GM19395 (cell line): ENCODE measurements around the gene RAP2A.
A peak's percentile ranks its signal among the peaks of the same experiment; 100 is the strongest.

Experiments used
- ATAC-seq: cut with Tn5 transposase; IDR thresholded peaks from one replicate; pipeline ENCODE4 v1.9.1; 2021; ENCODE audit warnings: mild to moderate bottlenecking, moderate library complexity; ENCODE audit not compliant: unreplicated experiment

Gene RAP2A

DNA sequence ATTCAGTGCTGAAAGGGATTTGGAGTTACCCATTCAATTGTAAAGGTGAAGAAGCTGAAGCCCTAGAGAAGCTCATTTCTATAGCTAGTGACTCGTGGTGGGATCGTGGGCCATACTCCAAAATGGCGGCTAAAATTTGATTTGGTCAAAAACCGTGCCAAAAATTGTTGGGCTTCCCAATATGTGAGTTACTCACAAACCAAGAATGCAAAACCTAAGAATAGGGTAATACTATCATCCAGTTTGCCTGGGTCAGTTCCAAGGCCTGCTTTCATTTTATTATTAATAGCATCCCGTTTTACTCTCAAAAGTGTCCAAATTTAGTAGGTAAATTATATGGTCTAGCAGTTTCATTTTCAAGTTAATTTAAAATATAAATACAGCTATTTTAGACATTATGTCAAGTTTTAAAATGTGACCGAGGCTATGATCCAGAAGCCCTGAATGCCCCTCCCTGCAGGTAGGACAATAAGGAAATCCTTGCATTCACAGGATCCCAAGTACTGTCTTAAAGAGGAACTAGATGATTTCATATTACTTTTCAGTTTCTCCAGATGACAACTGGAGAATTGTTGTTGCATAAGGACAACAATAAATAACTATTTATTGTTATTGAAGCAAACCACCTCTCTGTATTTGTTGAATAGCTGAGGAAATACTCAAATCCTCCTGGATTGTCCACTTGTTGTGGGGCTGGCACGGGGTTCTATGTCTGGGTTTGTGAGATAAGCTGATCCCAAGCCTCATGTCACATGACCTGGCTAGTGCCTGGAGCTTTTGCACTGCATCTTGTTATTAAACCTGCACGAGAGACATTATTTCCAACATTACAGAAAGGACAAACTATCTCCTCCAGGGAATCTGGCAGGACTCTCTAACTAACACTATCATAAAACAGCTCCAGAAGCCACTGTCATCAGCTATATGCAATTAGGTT, 11.6 kb upstream of the RAP2A start:
- ATAC-seq: no peak

DNA sequence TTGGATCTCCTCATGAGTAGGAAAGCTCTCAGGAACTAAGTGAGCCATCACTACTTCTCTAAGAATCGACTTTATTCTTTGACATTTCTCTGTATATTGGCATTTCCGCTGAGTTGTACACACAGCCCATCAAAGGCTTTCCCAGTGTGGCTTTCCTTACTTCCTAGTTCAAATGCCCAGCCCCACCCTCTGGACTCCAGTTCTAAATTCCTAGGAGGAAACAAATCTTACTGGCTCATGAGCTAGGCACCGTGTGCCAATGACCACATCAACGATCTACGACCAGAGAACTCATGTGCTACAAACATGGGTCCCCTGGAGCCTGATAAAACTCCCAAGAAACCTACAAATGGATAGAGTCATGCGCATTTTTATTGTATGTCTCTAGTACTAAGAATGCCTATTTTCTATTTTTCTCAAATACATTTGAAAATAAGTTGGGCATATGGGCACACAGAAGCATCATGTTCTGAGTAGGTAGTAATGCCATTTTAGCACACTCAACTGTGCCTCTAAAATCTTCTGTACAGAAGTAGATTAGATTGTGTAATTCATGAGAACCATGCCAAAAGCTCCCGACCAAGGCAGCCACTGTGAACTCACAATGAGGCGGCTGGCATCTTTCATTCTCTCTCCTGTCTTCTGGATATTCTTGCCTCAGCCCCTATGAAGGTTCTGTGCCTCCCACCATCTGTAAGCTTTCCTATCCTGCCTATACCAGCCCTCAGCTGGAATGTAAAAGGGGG, 10.5 kb upstream of the RAP2A start:
- no peak for ATAC-seq

DNA sequence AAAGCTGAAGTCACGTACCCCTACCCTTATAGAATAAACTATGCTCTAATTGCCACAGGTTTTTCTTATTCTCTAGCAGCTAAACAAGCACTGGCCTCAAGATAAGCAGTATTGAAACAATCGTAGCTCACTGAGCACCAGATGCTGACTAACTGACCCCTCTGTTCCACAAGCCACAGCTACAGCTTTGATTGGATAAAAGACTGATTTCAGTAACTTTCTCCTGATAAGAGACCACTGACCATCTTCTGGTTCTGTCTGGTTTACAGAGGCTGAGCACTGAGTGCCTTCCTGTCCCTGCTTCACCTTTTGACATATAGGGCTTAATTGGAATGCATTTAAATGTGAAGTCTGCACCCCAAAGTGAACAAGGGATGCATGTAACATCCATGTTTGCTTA, 8.4 kb upstream of the RAP2A start:
- no peak for ATAC-seq

DNA sequence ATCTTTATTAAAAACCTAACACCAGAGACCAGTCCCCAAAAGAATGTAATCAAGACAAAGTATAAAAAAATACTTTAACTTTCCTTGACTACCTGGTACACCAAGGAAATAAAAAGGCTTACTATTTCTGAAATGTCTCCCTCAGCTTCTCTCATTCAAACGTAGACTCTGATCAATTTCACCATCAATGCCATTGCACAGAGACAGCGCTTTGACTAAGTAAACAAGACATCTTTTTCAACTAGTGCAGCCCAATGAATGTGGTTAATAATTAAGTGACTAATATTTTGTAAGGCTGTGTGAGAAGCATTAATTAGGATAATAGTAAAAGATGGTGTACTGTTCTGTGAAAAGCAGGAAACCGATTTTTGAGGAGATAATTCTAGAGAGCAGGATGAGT, 7.3 kb upstream of the RAP2A start:
- ATAC-seq: no peak

GRCh38 chr13:97429681-97430081, 4.3 kb upstream of the RAP2A start:
- ATAC-seq: no peak

DNA sequence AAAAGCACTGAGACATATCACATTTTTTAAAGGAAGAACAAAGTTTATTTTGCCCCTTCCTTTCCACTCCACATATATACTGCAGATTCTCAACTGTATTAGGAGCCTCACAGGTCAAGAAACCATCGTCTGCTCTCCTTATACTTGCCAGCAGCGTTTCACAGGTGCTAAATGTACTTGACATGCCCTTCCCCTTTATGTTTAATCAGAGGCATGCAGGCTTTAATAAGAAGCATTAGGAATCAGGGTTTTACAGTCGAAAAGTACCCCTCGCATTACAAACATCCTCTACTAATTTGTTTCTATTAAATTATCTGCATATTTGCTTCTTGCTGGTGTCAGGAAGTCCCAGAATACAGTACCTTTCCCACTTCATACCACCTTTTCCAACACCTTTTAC, 3.7 kb upstream of the RAP2A start:
- no peak for ATAC-seq

DNA sequence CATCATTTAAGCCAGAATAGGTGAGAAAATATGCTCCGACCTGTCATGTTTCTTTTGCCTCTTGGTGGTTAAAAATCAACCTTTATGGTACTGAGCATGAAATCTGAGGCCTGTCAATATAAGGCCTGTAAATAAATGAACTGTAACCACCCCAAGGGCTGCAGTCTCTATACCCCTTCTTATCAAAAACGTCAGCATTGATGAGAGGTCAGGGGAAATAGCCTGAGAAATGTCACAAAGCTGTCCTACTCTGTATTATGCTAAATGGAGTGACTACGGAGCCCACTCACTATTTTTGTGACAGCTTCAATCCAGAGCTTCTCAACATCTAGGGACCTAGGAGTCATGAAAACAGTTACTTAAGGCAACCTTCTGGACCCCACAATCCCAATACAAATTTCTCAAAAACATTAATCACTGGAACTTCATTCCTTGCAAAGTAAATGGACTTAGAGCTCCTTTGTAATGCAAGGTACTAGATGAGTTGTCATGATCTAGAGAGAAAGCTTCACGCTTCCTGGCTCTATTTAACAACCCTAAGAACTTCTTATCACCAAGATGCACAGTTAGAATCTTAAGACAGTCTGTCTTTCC, 2.7 kb upstream of the RAP2A start:
- ATAC-seq: no peak

DNA sequence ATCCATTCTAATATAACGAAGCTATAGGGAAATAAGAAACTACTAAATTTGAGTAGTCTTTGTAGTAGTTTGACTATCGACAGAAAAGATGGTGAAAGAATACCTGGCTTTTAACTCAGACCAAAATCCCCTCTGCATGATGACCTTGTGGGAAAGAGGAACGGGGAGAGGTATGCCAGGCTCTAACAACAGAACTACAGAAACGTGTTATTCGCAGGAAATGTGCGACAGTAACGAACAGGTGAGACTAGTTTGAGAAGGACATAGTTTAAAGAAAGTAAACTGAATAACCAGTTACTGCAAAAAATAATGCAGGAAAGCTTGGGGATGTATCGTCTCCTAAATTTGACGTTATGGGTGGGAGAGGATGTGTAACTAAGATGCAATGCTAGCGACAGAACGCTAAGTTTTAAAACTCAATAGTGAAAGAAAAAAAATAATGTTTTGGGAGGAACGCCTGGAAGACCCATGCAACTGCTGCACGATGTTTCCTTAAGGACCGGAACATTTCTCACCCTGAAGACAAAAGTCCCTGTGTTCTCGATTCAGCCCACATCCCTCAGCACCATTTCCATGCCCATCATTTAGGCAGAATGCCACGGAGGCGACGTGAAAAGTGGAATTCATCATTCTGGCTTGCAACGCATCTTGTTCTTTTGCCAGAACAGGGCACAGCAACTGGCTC, 1.6 kb upstream of the RAP2A start:
- ATAC-seq: no peak

GRCh38 chr13:97432917-97433726, 847 bp upstream of the RAP2A start:
- peak; percentile 89 for ATAC-seq

GRCh38 chr13:97434397-97435201, 630 bp downstream of the RAP2A start:
- peak; percentile 2 for ATAC-seq

GRCh38 chr13:97435323-97435722, 1.4 kb downstream of the RAP2A start:
- no peak for ATAC-seq

- ATAC-seq: no peak
These were observed 1.8 kb downstream of the RAP2A start for GRCh38 chr13:97435794-97436193.

DNA sequence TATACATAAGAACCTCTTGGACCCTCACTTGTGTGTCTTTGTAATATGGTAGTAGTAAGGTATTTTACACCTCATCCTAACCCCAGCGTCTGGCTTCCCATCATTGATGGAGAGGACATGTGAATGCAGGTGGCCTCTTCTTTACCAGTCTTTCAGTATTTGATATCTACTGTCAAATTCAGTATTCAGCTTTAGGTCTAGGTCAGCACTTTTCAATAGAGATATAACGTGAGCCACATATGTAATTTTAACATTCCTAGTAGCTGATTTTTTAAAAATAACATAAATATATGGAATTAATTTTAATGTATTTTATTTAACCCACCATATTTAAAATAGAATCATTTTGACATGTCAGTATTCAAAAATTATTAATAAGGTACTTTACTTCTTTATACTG, 2.9 kb downstream of the RAP2A start:
- ATAC-seq: no peak

- ATAC-seq: no peak
These were observed 3.8 kb downstream of the RAP2A start for GRCh38 chr13:97437729-97438128.

- no peak for ATAC-seq
These were observed 5.1 kb downstream of the RAP2A start for GRCh38 chr13:97438856-97439595.

DNA sequence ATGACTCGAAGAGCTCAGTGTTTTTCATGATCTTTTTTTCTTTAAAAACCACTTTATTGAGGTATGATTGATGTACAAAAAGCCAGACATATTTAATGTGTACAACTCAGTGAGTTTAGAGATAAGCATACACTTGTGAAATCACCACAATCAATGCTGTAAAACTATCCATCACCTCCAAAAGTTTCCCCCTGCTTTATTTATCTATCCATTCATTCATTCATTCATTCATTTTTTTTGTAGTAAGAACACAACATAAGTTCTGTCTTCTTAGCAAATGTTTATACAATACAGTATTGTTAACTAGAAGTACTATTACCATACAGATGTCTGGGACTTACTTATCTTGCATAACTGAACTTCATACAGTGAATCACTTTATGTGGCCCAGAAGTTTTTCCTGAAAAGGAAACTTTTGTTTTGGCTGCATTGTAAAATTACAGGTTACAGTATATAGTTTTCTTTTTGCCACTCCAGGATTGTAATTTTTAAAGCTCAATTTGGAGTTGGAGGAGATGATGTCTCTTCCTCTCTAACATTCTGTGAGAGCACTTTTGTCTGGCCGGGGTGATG, 6.7 kb downstream of the RAP2A start:
- ATAC-seq: no peak

DNA sequence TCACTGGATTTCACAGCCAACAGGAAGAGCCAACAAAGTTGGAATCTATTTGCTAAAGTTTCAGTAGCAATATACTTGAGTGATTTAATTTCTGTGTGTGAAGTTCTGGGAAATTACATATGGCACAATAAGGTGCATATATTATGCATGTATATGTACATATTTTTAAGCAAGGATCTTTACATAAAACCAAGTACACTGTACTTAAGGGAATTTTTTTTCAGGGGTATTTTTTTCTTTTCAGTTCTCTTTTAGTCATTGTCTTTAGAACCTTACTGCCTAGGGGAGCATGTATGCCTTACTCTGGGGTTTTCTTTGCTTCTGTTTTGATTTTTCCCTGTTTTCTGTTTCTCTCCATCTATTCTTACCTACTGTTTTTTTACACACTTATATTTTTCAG, 7.4 kb downstream of the RAP2A start:
- peak; percentile 51 for ATAC-seq

DNA sequence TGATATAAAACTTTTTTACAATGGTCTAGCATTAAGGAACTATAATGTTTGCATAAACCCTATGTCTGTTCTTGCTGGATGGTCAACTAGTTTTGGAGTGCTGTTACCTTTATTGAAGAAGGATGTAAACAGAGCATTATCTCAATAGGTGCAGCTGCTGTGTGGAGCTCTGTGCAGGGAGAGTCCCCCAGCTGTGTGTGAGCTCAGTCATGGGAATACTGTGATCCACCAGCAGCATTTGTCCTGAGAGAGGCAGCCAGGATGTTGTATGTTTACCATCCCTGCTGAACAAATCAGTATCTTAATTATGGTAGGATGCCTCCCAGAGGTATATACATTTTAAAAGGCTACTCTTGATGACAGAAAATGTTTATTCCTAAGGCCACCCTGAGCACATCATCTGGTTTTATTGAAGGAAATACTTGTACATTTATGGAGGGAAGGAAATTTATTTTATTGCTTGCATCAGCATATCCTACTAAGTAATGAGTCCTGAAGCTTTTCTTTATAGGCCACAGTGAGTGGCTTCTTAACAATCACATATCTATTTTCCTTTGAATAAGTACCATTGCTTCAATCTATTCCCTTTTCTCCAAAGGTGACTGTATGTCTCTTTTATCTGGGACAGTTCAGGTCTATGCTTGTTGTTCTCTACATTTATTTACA, 11.7 kb downstream of the RAP2A start:
- no peak for ATAC-seq
